ENCODE data around the gene TMPRSS2. TPM values are rescaled to one million over a fixed set of nuclear protein-coding genes. Genes with fewer than 3 reads are reported as not detected.

The TMPRSS2 gene
- total RNA-seq, 1 donor from 2014 or later, result 1.3 TPM

- no peak overlapping the region for H3K4me3 Mint-ChIP-seq
Measured at GRCh38 chr21:41488080-41488479, 19.9 kb downstream of the TMPRSS2 start.

GRCh38 chr21:41487082-41487481, 20.9 kb downstream of the TMPRSS2 start:
- Mint-ChIP-seq H3K27ac (no peak overlapping the region), H3K4me3 (no peak overlapping the region), H3K36me3 (no peaks in the 10 kb centered on the region), H3K9me3 (no peaks in the 10 kb centered on the region), H3K27me3 (ENCODE audit: low read depth) (no peaks in the 10 kb centered on the region), H3K4me1 (peaks cover 11% of the 10 kb centered on the region)
- no peak for TF ChIP-seq CTCF (IDR thresholded peaks at IDR 0.05; ENCODE audit: unreplicated experiment)
- no peak for DNase-seq (ENCODE audit: low spot score in 2 of 2, unreplicated experiment in 2 of 2)

More at GRCh38 chr21:41488080-41488479, 19.9 kb downstream of the TMPRSS2 start:
- H3K9me3 Mint-ChIP-seq, result no peaks in the 10 kb centered on the region
- no peak overlapping the region for H3K27ac Mint-ChIP-seq
- no peaks in the 10 kb centered on the region for H3K36me3 Mint-ChIP-seq
- no peaks in the 10 kb centered on the region for H3K27me3 Mint-ChIP-seq (ENCODE audit: low read depth)
- no peak for DNase-seq (ENCODE audit: low spot score in 2 of 2, unreplicated experiment in 2 of 2)
- peaks cover 2% of the 10 kb centered on the region for H3K4me1 Mint-ChIP-seq
- TF ChIP-seq CTCF (IDR thresholded peaks at IDR 0.05; ENCODE audit: unreplicated experiment), result no peak

GRCh38 chr21:41483973-41484372, 24.0 kb downstream of the TMPRSS2 start:
- no peaks in the 10 kb centered on the region for H3K27me3 Mint-ChIP-seq (ENCODE audit: low read depth)
- H3K36me3 Mint-ChIP-seq, result no peaks in the 10 kb centered on the region
- no peak overlapping the region for H3K27ac Mint-ChIP-seq
- DNase-seq (ENCODE audit: low spot score in 2 of 2, unreplicated experiment in 2 of 2), result no peak
- no peak for TF ChIP-seq CTCF (IDR thresholded peaks at IDR 0.05; ENCODE audit: unreplicated experiment)
- no peak overlapping the region for H3K4me3 Mint-ChIP-seq
- peaks cover 12% of the 10 kb centered on the region for H3K4me1 Mint-ChIP-seq
- no peaks in the 10 kb centered on the region for H3K9me3 Mint-ChIP-seq

GRCh38 chr21:41483415-41483814, 24.5 kb downstream of the TMPRSS2 start:
- Mint-ChIP-seq H3K27ac (no peak overlapping the region), H3K27me3 (ENCODE audit: low read depth) (no peaks in the 10 kb centered on the region), H3K4me3 (no peak overlapping the region), H3K4me1 (peaks cover 16% of the 10 kb centered on the region), H3K9me3 (no peaks in the 10 kb centered on the region), H3K36me3 (no peaks in the 10 kb centered on the region)
- TF ChIP-seq CTCF (IDR thresholded peaks at IDR 0.05; ENCODE audit: unreplicated experiment), result no peak
- no peak for DNase-seq (ENCODE audit: low spot score in 2 of 2, unreplicated experiment in 2 of 2)

GRCh38 chr21:41482980-41483379, 25.0 kb downstream of the TMPRSS2 start:
- Mint-ChIP-seq H3K4me3 (no peak overlapping the region), H3K27me3 (ENCODE audit: low read depth) (no peaks in the 10 kb centered on the region), H3K4me1 (peaks cover 19% of the 10 kb centered on the region), H3K27ac (no peak overlapping the region), H3K36me3 (no peaks in the 10 kb centered on the region), H3K9me3 (no peaks in the 10 kb centered on the region)
- no peak for TF ChIP-seq CTCF (IDR thresholded peaks at IDR 0.05; ENCODE audit: unreplicated experiment)
- DNase-seq (ENCODE audit: low spot score in 2 of 2, unreplicated experiment in 2 of 2), result no peak

GRCh38 chr21:41482301-41482700, 25.7 kb downstream of the TMPRSS2 start:
- DNase-seq (ENCODE audit: low spot score in 2 of 2, unreplicated experiment in 2 of 2), result no peak
- no peaks in the 10 kb centered on the region for H3K27me3 Mint-ChIP-seq (ENCODE audit: low read depth)
- H3K4me1 Mint-ChIP-seq, result peaks cover 26% of the 10 kb centered on the region
- H3K27ac Mint-ChIP-seq, result peak overlapping the region; percentile 35
- H3K9me3 Mint-ChIP-seq, result no peaks in the 10 kb centered on the region
- no peak overlapping the region for H3K4me3 Mint-ChIP-seq
- no peak for TF ChIP-seq CTCF (IDR thresholded peaks at IDR 0.05; ENCODE audit: unreplicated experiment)
- no peaks in the 10 kb centered on the region for H3K36me3 Mint-ChIP-seq

All from mesothelial cell of epicardium (in vitro differentiated cells).